Measurements from ENCODE around the gene SNTN.

The SNTN gene

DNA sequence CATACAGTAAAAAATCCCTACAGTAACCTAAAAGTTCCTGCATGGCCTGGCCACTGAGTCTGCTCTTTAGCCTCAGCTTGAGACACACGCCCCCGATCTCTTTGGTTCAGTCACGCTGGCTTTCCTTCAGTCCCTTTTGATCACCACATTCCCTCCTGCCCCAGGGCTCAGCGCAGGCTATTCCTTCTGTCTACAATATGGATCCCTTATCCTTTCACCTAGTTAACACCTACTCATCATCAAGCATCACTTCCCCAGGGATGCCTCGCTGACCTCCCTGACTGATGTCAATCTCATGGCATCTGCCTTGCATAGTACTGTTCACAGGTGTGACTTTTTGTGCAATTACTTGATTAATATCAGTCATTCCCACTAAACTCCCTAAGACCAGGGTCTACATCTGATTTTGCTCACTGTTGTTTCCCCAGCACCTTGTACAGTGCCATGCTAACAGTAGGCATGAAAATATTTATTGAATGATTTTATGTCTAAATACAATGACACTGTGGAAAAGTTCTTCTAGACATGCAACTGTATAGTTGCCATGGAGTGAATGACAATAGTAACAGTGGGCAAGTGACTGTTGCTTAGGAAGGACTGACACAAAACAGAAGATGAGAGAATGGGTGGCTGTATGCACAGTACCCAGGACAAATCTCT, at the start of gene SNTN:
TSS of gene SNTN (plus strand) at position 610 of the 660 bp plus-strand sequence. CDS start at position 623, 13 bp downstream.
- Histone ChIP-seq H3K9ac (ENCODE audit: insufficient read length) (no peak within 1 kb of the TSS), H3K36me3 (ENCODE audit: insufficient read depth, low read length) (no peaks in the 10 kb centered on the region), H3K9me3 (ENCODE audit: low read depth, low read length) (no peaks in the 10 kb centered on the region), H3K4me3 (no peak within 1 kb of the TSS), H3K27ac (no peak within 1 kb of the TSS)
- TF ChIP-seq EZH2 (IDR thresholded peaks at IDR 0.05) (no peak), POLR2AphosphoS5 (IDR thresholded peaks at IDR 0.05; ENCODE audit: borderline replicate concordance, low read depth, low read length) (no peak), FOXP2 (optimal IDR thresholded peaks at IDR 0.05; ENCODE audit: control extremely low read depth, extremely low read length, insufficient read depth) (no peak)
- no peak for DNase-seq (ENCODE audit: low read depth, low spot score)

DNA sequence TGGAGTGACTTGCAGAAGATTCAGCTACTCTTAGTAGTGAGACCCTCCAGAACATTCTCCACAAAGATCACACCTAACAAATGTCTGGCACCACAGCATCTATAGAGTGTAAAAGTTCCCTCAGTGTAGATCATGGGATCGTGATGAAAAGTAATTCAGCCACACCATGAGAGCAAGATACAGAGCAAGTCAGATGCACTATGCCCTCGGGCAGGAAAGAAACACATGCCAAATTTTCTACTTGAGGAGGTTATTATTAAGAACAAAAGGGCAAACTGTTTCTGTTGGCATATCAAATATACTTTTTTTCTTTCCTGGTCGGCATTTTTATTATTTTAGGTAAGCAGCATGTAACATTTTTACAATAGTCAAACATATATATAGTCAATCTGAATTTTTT, 44.8 kb upstream of the SNTN start:
- H3K9ac ChIP-seq (ENCODE audit: insufficient read length) = no peak overlapping the region

DNA sequence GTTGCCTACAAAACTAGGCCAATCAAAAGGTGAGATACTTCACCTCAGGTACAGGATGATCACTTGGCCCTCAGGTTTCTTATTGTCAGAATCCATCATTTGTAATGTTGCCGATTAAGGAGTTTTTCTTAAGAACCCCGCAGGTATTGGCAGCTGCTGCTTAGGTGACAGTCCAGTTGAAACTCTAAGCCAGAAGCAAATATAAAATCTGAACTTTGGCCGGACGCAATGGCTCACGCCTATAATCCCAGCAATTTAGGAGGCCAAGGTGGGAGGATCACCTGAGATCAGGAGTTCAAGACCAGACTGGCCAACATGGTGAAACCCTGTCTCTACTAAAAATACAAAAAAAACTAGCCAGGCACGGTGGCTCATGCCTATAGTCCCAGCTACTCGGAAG, 43.1 kb upstream of the SNTN start:
- TF ChIP-seq POLR2AphosphoS5 (IDR thresholded peaks at IDR 0.05; ENCODE audit: borderline replicate concordance, low read depth, low read length) = no peak
- no peak for TF ChIP-seq FOXP2 (optimal IDR thresholded peaks at IDR 0.05; ENCODE audit: control extremely low read depth, extremely low read length, insufficient read depth)
- TF ChIP-seq EZH2 (IDR thresholded peaks at IDR 0.05) = no peak
- Histone ChIP-seq H3K9ac (ENCODE audit: insufficient read length) (no peak overlapping the region), H3K27ac (no peak overlapping the region), H3K36me3 (ENCODE audit: insufficient read depth, low read length) (no peaks in the 10 kb centered on the region), H3K9me3 (ENCODE audit: low read depth, low read length) (no peaks in the 10 kb centered on the region), H3K4me3 (no peak overlapping the region)
- no peak for DNase-seq (ENCODE audit: low read depth, low spot score)

More for the DNA sequence above, 44.8 kb upstream of the SNTN start:
- no peaks in the 10 kb centered on the region for H3K9me3 ChIP-seq (ENCODE audit: low read depth, low read length)
- no peak for DNase-seq (ENCODE audit: low read depth, low spot score)
- H3K36me3 ChIP-seq (ENCODE audit: insufficient read depth, low read length) = no peaks in the 10 kb centered on the region
- H3K4me3 ChIP-seq = no peak overlapping the region
- TF ChIP-seq POLR2AphosphoS5 (IDR thresholded peaks at IDR 0.05; ENCODE audit: borderline replicate concordance, low read depth, low read length) = no peak
- TF ChIP-seq EZH2 (IDR thresholded peaks at IDR 0.05) = no peak
- TF ChIP-seq FOXP2 (optimal IDR thresholded peaks at IDR 0.05; ENCODE audit: control extremely low read depth, extremely low read length, insufficient read depth) = no peak
- no peak overlapping the region for H3K27ac ChIP-seq

DNA sequence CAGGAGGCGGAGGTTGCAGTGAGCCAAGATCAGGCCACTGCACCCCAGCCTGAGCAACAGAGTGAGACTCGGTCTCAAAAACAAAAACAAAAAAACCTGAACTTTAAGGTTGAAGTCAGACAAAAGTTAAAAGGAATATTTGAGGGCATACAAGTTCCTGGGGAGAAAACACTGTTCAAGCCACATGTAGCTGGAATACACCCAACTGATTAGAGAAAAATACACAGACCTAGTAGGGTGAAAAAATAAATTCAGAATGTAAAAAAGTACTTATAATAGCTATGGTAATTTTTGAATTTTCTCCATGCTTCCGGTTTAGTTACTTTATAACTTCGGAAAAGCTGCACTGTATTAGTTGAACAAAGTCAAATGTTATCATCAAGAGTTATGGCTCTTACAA, 42.6 kb upstream of the SNTN start:
- TF ChIP-seq POLR2AphosphoS5 (IDR thresholded peaks at IDR 0.05; ENCODE audit: borderline replicate concordance, low read depth, low read length) (no peak), FOXP2 (optimal IDR thresholded peaks at IDR 0.05; ENCODE audit: control extremely low read depth, extremely low read length, insufficient read depth) (no peak), EZH2 (IDR thresholded peaks at IDR 0.05) (no peak)
- Histone ChIP-seq H3K9me3 (ENCODE audit: low read depth, low read length) (no peaks in the 10 kb centered on the region), H3K27ac (no peak overlapping the region), H3K4me3 (no peak overlapping the region), H3K36me3 (ENCODE audit: insufficient read depth, low read length) (no peaks in the 10 kb centered on the region), H3K9ac (ENCODE audit: insufficient read length) (no peak overlapping the region)
- no peak for DNase-seq (ENCODE audit: low read depth, low spot score)

DNA sequence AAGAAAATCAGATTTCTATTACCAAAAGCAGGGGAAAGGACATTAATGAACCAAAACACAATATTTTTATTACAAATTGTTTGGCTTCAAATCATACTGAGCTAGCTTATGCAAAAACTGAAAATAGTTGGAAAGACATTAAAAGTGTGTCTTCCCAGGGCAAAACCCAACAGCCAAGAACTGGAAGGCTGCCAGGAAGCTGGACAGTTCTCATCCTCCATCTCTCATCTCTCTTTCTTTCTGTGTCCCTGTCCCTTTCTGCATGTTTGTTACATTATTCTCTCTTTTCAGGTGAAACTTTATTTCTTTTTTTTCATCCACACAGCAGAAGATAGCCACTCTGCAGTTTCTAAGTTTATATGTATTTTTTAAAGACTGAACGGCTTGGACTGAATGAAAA, 41.1 kb upstream of the SNTN start:
- TF ChIP-seq FOXP2 (optimal IDR thresholded peaks at IDR 0.05; ENCODE audit: control extremely low read depth, extremely low read length, insufficient read depth) (no peak), EZH2 (IDR thresholded peaks at IDR 0.05) (no peak), POLR2AphosphoS5 (IDR thresholded peaks at IDR 0.05; ENCODE audit: borderline replicate concordance, low read depth, low read length) (no peak)
- Histone ChIP-seq H3K36me3 (ENCODE audit: insufficient read depth, low read length) (no peaks in the 10 kb centered on the region), H3K9ac (ENCODE audit: insufficient read length) (no peak overlapping the region), H3K9me3 (ENCODE audit: low read depth, low read length) (no peaks in the 10 kb centered on the region), H3K27ac (no peak overlapping the region), H3K4me3 (no peak overlapping the region)
- no peak for DNase-seq (ENCODE audit: low read depth, low spot score)

DNA sequence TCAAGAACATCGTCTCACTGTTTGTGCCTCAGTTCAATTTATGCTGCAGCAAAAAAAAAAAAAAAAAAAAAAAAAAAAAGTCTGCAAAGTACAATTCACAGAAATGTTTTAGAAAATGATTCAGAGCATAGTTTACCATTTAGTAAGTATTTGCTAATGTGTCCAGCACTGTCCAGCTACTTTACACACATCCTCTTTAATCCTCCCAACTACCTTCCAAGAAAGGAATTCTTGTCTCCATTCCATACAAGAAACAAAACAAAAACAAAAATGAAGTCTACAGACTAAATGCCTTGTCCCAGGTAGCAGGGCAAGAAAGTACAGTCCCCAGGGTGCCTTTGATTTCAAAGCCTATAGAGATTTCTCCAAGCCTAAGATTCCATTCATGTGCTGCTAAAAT, 38.9 kb upstream of the SNTN start:
- H3K4me3 ChIP-seq = no peak overlapping the region
- no peak for DNase-seq (ENCODE audit: low read depth, low spot score)
- H3K9ac ChIP-seq (ENCODE audit: insufficient read length) = no peak overlapping the region
- TF ChIP-seq POLR2AphosphoS5 (IDR thresholded peaks at IDR 0.05; ENCODE audit: borderline replicate concordance, low read depth, low read length) (no peak), EZH2 (IDR thresholded peaks at IDR 0.05) (no peak), FOXP2 (optimal IDR thresholded peaks at IDR 0.05; ENCODE audit: control extremely low read depth, extremely low read length, insufficient read depth) (no peak)
- no peak overlapping the region for H3K27ac ChIP-seq
- no peaks in the 10 kb centered on the region for H3K9me3 ChIP-seq (ENCODE audit: low read depth, low read length)
- no peaks in the 10 kb centered on the region for H3K36me3 ChIP-seq (ENCODE audit: insufficient read depth, low read length)

DNA sequence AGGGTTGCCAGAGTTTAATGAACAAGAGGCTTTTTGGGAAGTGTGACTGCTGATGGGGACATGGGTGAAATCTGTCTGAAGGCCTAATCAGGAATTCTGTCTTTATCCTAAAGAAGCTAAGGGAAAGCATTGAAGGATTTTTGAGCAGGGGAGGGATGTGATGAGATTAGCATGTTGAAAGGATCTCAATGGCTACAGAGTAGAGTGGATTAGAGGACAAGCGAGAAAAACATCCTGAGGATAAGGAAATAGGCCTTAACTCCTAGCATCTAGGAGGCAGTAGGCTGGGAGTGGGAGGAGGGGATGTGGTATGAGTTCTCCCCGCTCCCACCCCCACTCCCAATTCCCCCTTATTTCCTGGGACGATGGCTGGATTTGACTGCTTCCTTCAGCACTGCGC, 35.1 kb upstream of the SNTN start:
- H3K27ac ChIP-seq = no peak overlapping the region
- no peak for DNase-seq (ENCODE audit: low read depth, low spot score)
- H3K9ac ChIP-seq (ENCODE audit: insufficient read length) = no peak overlapping the region
- H3K4me3 ChIP-seq = no peak overlapping the region
- TF ChIP-seq EZH2 (IDR thresholded peaks at IDR 0.05) = no peak
- no peak for TF ChIP-seq FOXP2 (optimal IDR thresholded peaks at IDR 0.05; ENCODE audit: control extremely low read depth, extremely low read length, insufficient read depth)
- TF ChIP-seq POLR2AphosphoS5 (IDR thresholded peaks at IDR 0.05; ENCODE audit: borderline replicate concordance, low read depth, low read length) = no peak
- H3K36me3 ChIP-seq (ENCODE audit: insufficient read depth, low read length) = no peaks in the 10 kb centered on the region
- no peaks in the 10 kb centered on the region for H3K9me3 ChIP-seq (ENCODE audit: low read depth, low read length)

DNA sequence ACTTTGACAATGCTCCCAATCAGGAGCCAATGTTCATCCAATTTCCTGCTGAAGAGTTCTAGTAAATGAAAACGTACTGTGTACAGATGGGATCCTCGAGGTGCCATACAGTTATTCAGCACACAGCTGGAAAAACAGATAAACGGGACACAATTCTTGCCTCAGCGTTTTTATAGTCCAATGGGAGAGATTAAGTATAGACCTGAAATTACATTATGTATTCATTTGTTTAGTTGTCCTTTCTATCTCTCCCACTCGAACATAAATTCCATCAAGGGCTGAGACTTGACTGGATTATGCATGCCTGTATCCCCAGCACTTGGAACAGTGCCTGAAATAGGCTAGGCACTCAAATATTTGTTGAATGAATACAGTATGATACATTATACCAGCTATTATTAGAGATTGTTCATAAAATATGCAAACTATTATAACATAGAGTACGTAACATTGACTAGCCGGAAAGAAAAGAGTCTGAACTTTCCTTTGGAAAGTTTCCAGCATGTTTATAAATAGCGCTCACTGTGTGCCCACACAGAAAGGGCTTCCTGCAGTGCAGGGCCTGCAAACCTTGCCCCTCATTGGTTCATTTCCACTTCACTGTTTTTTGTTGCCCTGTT, 27.4 kb upstream of the SNTN start:
- no peak overlapping the region for H3K27ac ChIP-seq
- H3K9ac ChIP-seq (ENCODE audit: insufficient read length) = no peak overlapping the region
- TF ChIP-seq EZH2 (IDR thresholded peaks at IDR 0.05) (no peak), FOXP2 (optimal IDR thresholded peaks at IDR 0.05; ENCODE audit: control extremely low read depth, extremely low read length, insufficient read depth) (no peak)
- no peaks in the 10 kb centered on the region for H3K36me3 ChIP-seq (ENCODE audit: insufficient read depth, low read length)
- no peak overlapping the region for H3K4me3 ChIP-seq
- no peak for DNase-seq (ENCODE audit: low read depth, low spot score)
- no peaks in the 10 kb centered on the region for H3K9me3 ChIP-seq (ENCODE audit: low read depth, low read length)
